IPS-15b (cell line): ENCODE data around the gene FOXD4L1.
"Not testable (repeated sequence)": the region's sequence is repeated elsewhere in the genome, so short reads cannot be mapped to it uniquely, and the experiment has no call there.

Experiments
- H3K27me3 ChIP-seq: one replicate; pipeline ENCODE4 v1.6.1; 2013; ENCODE audit warnings: low read length; ENCODE audit not compliant: control insufficient read depth, insufficient read depth
- H3K36me3 ChIP-seq: one replicate; pipeline ENCODE4 v1.6.1; 2013; ENCODE audit warnings: low read length; ENCODE audit not compliant: control insufficient read depth, insufficient read depth
- H3K4me1 ChIP-seq: one replicate; pipeline ENCODE4 v1.6.1; 2013; ENCODE audit warnings: mild to moderate bottlenecking, low read length; ENCODE audit not compliant: control insufficient read depth, insufficient read depth
- H3K4me3 ChIP-seq: one replicate; pipeline ENCODE4 v1.5.1; 2013; ENCODE audit warnings: low read depth, low read length
- H3K9ac ChIP-seq: one replicate; pipeline ENCODE4 v1.6.1; 2013; ENCODE audit warnings: low read depth, mild to moderate bottlenecking, low read length
- H3K9me3 ChIP-seq: one replicate; pipeline ENCODE4 v1.6.1; 2013; ENCODE audit warnings: mild to moderate bottlenecking, low read length; ENCODE audit not compliant: control insufficient read depth, insufficient read depth

The FOXD4L1 gene

GRCh38 chr2:113507394-113508140 lies 9.1 kb downstream of the FOXD4L1 start:
- H3K36me3 ChIP-seq, H3K4me1 ChIP-seq, H3K9ac ChIP-seq, H3K4me3 ChIP-seq, H3K9me3 ChIP-seq: not testable (repeated sequence)
- peaks cover 49% of the 10 kb centered on the region for H3K27me3 ChIP-seq

- not testable (repeated sequence) for H3K9ac ChIP-seq
Measured at GRCh38 chr2:113508187-113508586, 9.7 kb downstream of the FOXD4L1 start.

GRCh38 chr2:113510913-113511312 lies 12.4 kb downstream of the FOXD4L1 start:
- not testable (repeated sequence) for H3K4me3 ChIP-seq, H3K9me3 ChIP-seq, H3K36me3 ChIP-seq, H3K9ac ChIP-seq, H3K4me1 ChIP-seq
- H3K27me3 ChIP-seq: peaks cover 27% of the 10 kb centered on the region

More at GRCh38 chr2:113508187-113508586, 9.7 kb downstream of the FOXD4L1 start:
- H3K36me3 ChIP-seq, H3K4me1 ChIP-seq, H3K4me3 ChIP-seq, H3K9me3 ChIP-seq: not testable (repeated sequence)
- peaks cover 44% of the 10 kb centered on the region for H3K27me3 ChIP-seq

- H3K9ac ChIP-seq, H3K9me3 ChIP-seq, H3K36me3 ChIP-seq, H3K4me1 ChIP-seq, H3K4me3 ChIP-seq: not testable (repeated sequence)
- peaks cover 24% of the 10 kb centered on the region for H3K27me3 ChIP-seq
Measured at GRCh38 chr2:113511859-113512258, 13.4 kb downstream of the FOXD4L1 start.

- not testable (repeated sequence) for H3K9ac ChIP-seq, H3K27me3 ChIP-seq, H3K9me3 ChIP-seq, H3K36me3 ChIP-seq, H3K4me1 ChIP-seq, H3K4me3 ChIP-seq
Measured at GRCh38 chr2:113515457-113515856, 17.0 kb downstream of the FOXD4L1 start.

- not testable (repeated sequence) for H3K4me1 ChIP-seq, H3K36me3 ChIP-seq, H3K9ac ChIP-seq, H3K27me3 ChIP-seq, H3K4me3 ChIP-seq, H3K9me3 ChIP-seq
Measured at GRCh38 chr2:113515995-113516394, 17.5 kb downstream of the FOXD4L1 start.

GRCh38 chr2:113517025-113517424 lies 18.6 kb downstream of the FOXD4L1 start:
- not testable (repeated sequence) for H3K4me3 ChIP-seq, H3K36me3 ChIP-seq, H3K9ac ChIP-seq, H3K27me3 ChIP-seq, H3K9me3 ChIP-seq, H3K4me1 ChIP-seq

- not testable (repeated sequence) for H3K36me3 ChIP-seq, H3K27me3 ChIP-seq, H3K9me3 ChIP-seq, H3K4me1 ChIP-seq, H3K4me3 ChIP-seq, H3K9ac ChIP-seq
Measured at GRCh38 chr2:113520837-113521236, 22.4 kb downstream of the FOXD4L1 start.

GRCh38 chr2:113521492-113521891 lies 23.0 kb downstream of the FOXD4L1 start:
- not testable (repeated sequence) for H3K9me3 ChIP-seq, H3K9ac ChIP-seq, H3K36me3 ChIP-seq, H3K27me3 ChIP-seq, H3K4me3 ChIP-seq, H3K4me1 ChIP-seq

DNA sequence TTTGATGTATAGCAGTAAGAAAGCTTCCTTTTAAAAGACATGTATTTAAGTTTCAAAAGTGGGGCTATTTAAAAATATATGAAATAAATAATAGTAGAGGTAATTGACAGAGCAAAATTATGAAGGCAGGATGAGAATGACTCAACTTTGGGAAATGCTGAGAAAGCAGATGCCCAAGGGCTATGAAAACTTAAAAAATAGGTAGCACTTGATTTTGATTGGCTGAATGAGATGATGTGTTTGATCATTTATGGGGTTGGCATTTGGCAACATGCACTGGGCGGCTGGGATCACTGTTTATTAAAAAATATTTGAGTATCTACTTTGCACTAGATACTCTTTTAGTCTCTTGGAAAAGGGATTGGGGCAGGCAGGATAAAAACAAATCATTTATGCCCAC lies 26.5 kb downstream of the FOXD4L1 start:
- not testable (repeated sequence) for H3K4me1 ChIP-seq, H3K9ac ChIP-seq, H3K9me3 ChIP-seq, H3K36me3 ChIP-seq, H3K4me3 ChIP-seq, H3K27me3 ChIP-seq

- not testable (repeated sequence) for H3K27me3 ChIP-seq, H3K4me1 ChIP-seq, H3K9me3 ChIP-seq, H3K36me3 ChIP-seq, H3K4me3 ChIP-seq, H3K9ac ChIP-seq
Measured at GRCh38 chr2:113527350-113528045, 29.0 kb downstream of the FOXD4L1 start.

DNA sequence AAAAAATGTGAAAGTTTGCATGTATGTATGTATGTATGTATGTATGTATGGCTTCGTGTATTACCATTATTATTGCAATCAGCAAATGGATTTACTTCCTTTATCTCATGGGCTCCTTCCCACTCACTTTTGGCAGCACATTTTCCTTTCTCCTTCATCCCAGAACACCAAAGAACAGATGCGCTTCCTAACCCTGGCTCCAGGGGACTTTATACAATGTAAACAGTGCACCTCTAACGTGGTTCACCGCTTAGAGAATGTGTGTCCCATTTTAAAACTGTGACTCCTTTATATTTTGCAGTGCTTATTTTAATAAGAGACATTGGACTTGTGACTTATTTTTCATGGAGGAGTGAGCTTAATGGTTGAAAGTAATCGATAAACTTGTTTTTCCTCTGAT lies 29.7 kb downstream of the FOXD4L1 start:
- not testable (repeated sequence) for H3K9me3 ChIP-seq, H3K36me3 ChIP-seq, H3K4me1 ChIP-seq, H3K4me3 ChIP-seq, H3K9ac ChIP-seq, H3K27me3 ChIP-seq
